ENCODE data around the gene AP1M2. TPM values are rescaled to one million over a fixed set of nuclear protein-coding genes. Genes with fewer than 3 reads are reported as not detected.

The AP1M2 gene
- not detected for polyA plus RNA-seq (2012; ENCODE audit: insufficient read length, low read depth)

DNA sequence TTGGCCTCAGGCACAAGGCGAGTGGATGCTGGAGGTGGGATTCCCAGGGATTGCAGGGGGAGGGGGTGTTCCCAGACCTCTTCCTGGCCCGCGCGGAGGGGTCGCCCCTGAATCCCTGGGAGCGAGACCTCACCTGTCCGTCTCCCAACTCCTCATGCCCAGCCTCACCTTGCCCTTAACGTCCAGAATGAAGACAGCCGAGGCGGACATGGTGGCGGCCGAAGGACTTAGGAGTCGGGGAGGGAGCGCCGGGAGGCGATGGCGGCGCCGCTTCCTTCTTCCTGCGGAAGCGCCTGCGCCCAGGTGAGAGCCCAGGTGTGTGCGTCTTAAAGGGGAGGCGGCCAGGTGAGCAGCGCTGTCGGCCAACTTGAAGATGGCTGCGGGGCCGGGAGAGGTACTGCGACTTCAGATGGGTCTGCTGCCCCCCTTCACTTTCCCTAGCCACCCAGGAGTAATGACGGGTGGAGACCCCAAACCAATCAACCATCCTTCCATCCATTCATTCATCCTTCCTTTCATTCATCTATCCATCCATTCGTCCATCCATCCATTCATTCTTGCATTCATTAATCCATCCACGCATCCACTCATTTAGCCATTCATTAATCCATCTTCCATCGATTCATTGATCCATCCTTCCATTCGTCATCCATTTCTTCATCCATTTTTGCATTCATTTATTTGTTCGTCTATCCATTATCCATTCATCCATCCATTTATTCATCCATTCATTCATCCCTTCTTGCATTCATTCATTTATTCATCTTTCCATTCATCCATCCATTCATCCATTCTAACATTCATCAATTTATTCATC, at the start of gene AP1M2:
Gene AP1M2, minus strand, starts transcription at position 291 of the 817 bp plus-strand sequence. Its CDS starts 81 bp downstream, at position 210.
- TF ChIP-seq, protein P1, sequence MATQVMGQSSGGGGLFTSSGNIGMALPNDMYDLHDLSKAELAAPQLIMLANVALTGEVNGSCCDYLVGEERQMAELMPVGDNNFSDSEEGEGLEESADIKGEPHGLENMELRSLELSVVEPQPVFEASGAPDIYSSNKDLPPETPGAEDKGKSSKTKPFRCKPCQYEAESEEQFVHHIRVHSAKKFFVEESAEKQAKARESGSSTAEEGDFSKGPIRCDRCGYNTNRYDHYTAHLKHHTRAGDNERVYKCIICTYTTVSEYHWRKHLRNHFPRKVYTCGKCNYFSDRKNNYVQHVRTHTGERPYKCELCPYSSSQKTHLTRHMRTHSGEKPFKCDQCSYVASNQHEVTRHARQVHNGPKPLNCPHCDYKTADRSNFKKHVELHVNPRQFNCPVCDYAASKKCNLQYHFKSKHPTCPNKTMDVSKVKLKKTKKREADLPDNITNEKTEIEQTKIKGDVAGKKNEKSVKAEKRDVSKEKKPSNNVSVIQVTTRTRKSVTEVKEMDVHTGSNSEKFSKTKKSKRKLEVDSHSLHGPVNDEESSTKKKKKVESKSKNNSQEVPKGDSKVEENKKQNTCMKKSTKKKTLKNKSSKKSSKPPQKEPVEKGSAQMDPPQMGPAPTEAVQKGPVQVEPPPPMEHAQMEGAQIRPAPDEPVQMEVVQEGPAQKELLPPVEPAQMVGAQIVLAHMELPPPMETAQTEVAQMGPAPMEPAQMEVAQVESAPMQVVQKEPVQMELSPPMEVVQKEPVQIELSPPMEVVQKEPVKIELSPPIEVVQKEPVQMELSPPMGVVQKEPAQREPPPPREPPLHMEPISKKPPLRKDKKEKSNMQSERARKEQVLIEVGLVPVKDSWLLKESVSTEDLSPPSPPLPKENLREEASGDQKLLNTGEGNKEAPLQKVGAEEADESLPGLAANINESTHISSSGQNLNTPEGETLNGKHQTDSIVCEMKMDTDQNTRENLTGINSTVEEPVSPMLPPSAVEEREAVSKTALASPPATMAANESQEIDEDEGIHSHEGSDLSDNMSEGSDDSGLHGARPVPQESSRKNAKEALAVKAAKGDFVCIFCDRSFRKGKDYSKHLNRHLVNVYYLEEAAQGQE (IDR thresholded peaks at IDR 0.05; ENCODE audit: insufficient read depth in 1 of 2, low read depth in 2 of 2, low read length in 2 of 2), result no peak
- no peak for TF ChIP-seq SIN3A (IDR thresholded peaks at IDR 0.05; ENCODE audit: borderline replicate concordance, insufficient read depth, low read length)
- no peak for TF ChIP-seq TAF1 (IDR thresholded peaks at IDR 0.05; ENCODE audit: borderline replicate concordance, insufficient read depth, low read length)
- no peak for TF ChIP-seq FOXP2 (optimal IDR thresholded peaks at IDR 0.05; ENCODE audit: borderline replicate concordance, extremely low read depth, extremely low read length, insufficient read depth)
- TF ChIP-seq POLR2AphosphoS5 (IDR thresholded peaks at IDR 0.05; ENCODE audit: low read depth, low read length), result no peak

DNA sequence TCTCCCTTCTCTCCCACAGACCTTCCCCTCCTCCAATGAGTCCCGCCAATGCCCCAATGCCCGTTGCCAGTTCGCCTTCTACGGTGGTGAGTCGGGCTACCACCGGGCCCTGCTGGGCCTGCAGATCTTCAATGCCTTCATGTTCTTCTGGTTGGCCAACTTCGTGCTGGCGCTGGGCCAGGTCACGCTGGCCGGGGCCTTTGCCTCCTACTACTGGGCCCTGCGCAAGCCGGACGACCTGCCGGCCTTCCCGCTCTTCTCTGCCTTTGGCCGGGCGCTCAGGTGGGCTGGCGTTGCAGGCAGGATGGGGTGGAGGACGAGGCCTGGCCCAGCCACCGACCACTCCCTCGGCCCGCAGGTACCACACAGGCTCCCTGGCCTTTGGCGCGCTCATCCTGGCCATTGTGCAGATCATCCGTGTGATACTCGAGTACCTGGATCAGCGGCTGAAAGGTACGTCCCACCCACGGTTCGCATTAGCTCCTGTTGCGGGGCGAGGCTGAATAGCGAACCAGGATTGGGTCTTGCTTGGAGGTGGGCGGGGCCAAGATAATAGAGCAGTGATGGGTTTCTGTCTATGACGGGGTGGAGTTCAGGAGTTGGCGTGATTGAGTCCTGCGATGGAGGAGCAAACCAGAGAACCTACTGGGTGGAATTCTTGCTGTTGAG, 49.3 kb upstream of the AP1M2 start:
- TF ChIP-seq FOXP2 (optimal IDR thresholded peaks at IDR 0.05; ENCODE audit: borderline replicate concordance, extremely low read depth, extremely low read length, insufficient read depth) (no peak), SIN3A (IDR thresholded peaks at IDR 0.05; ENCODE audit: borderline replicate concordance, insufficient read depth, low read length) (no peak), TAF1 (IDR thresholded peaks at IDR 0.05; ENCODE audit: borderline replicate concordance, insufficient read depth, low read length) (no peak), POLR2AphosphoS5 (IDR thresholded peaks at IDR 0.05; ENCODE audit: low read depth, low read length) (no peak)
- TF ChIP-seq, protein P1 (IDR thresholded peaks at IDR 0.05; ENCODE audit: insufficient read depth in 1 of 2, low read depth in 2 of 2, low read length in 2 of 2), result no peak

DNA sequence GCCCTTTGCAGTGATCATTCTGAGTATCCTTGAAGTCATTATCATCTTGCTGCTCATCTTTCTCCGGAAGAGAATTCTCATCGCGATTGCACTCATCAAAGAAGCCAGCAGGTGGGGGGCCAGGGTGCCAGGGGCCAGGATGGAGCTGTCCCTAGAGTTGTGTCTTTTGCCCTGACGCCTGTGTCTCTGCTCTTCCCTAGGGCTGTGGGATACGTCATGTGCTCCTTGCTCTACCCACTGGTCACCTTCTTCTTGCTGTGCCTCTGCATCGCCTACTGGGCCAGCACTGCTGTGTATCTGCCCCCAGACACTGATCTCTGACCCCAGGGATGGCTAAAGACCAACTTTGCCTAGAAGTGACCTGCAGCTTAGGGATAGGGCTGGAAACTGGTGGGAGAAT, 47.9 kb upstream of the AP1M2 start:
- TF ChIP-seq POLR2AphosphoS5 (IDR thresholded peaks at IDR 0.05; ENCODE audit: low read depth, low read length), result no peak
- no peak for TF ChIP-seq TAF1 (IDR thresholded peaks at IDR 0.05; ENCODE audit: borderline replicate concordance, insufficient read depth, low read length)
- no peak for TF ChIP-seq FOXP2 (optimal IDR thresholded peaks at IDR 0.05; ENCODE audit: borderline replicate concordance, extremely low read depth, extremely low read length, insufficient read depth)
- no peak for TF ChIP-seq SIN3A (IDR thresholded peaks at IDR 0.05; ENCODE audit: borderline replicate concordance, insufficient read depth, low read length)

DNA sequence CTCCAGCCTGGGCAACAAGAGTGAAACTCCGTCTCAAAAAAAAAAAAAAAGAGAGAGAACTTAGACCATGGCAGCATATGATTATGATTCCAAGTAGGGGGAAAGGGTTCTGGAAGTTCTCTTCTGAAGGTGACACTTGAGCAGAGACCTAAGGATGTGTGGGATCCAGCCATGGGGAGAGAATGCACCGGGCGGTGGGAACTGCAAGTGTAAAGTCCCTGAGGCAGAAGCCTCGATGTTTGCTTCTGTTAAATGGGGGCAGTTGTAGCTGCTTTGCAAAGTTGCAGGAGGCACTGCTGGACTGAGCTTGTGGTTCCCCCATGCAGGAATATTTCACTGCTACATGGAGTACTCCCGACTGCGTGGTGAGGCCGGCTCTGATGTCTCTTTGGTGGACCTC, 47.3 kb upstream of the AP1M2 start:
- TF ChIP-seq SIN3A (IDR thresholded peaks at IDR 0.05; ENCODE audit: borderline replicate concordance, insufficient read depth, low read length), result no peak

DNA sequence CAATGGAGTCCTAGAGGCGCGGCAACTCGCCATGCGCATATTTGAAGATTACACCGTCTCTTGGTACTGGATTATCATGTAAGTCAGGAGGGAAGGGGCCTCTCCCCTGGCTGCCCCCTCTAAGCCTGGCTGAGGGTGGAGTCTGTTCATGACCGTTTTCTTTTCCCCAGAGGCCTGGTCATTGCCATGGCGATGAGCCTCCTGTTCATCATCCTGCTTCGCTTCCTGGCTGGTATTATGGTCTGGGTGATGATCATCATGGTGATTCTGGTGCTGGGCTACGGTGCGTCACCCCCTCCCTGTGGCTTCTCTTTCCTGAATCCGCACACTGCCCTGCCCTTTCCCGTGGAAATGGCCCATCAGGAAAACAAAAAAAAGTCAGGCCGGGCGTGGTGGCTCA, 44.8 kb upstream of the AP1M2 start:
- no peak for TF ChIP-seq POLR2AphosphoS5 (IDR thresholded peaks at IDR 0.05; ENCODE audit: low read depth, low read length)
- no peak for TF ChIP-seq SIN3A (IDR thresholded peaks at IDR 0.05; ENCODE audit: borderline replicate concordance, insufficient read depth, low read length)
- no peak for TF ChIP-seq TAF1 (IDR thresholded peaks at IDR 0.05; ENCODE audit: borderline replicate concordance, insufficient read depth, low read length)
- TF ChIP-seq FOXP2 (optimal IDR thresholded peaks at IDR 0.05; ENCODE audit: borderline replicate concordance, extremely low read depth, extremely low read length, insufficient read depth), result no peak
- TF ChIP-seq, protein P1 (IDR thresholded peaks at IDR 0.05; ENCODE audit: insufficient read depth in 1 of 2, low read depth in 2 of 2, low read length in 2 of 2), result no peak

DNA sequence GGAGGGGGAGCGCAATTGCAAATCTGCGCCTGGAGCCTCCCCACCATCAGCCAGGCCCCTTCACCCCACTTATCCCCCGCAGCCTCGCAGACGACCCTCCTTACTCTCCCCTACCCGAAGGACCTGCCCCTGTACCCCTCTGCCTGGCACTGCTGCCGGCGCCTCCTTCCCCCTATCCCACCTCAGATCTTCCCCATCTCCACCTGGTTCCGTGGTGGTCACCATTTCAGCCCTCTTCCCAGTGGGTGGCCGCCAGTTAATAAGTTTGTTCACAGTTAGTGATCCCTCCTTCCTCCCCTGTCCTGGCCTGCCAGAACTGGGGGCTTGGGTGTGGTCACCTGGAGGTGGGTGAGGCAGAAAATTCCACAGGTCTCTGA, 38.6 kb upstream of the AP1M2 start:
- TF ChIP-seq, protein P1 (IDR thresholded peaks at IDR 0.05; ENCODE audit: insufficient read depth in 1 of 2, low read depth in 2 of 2, low read length in 2 of 2), result no peak
- TF ChIP-seq TAF1 (IDR thresholded peaks at IDR 0.05; ENCODE audit: borderline replicate concordance, insufficient read depth, low read length) (no peak), FOXP2 (optimal IDR thresholded peaks at IDR 0.05; ENCODE audit: borderline replicate concordance, extremely low read depth, extremely low read length, insufficient read depth) (no peak), POLR2AphosphoS5 (IDR thresholded peaks at IDR 0.05; ENCODE audit: low read depth, low read length) (no peak), SIN3A (IDR thresholded peaks at IDR 0.05; ENCODE audit: borderline replicate concordance, insufficient read depth, low read length) (no peak)

Data from PFSK-1 (cell line).